ENCODE measurements around the gene NUCB2. TPM values are rescaled to one million over a fixed set of nuclear protein-coding genes. Genes with fewer than 3 reads are reported as not detected.

NUCB2 gene
- total RNA-seq, 1 donor from 2014 or later, result 6.8 TPM

- ChIA-PET CTCF (interaction anchor here (0.9 to 2.6 kb wide), 4 partner anchors 12 to 139 kb away, joined by 3 to 10 read pairs (median 8); no protein-coding TSS in a partner anchor), POLR2A (no interaction called here)
- no peaks in the 10 kb centered on the region for H3K36me3 Mint-ChIP-seq (ENCODE audit: low read depth)
- H3K27ac Mint-ChIP-seq, result no peak overlapping the region
- peak; percentile 45 for TF ChIP-seq CTCF (IDR thresholded peaks at IDR 0.05)
- intact Hi-C loops (cut with micrococcal nuclease), result loop anchor here (1.0 to 10.0 kb wide), 5 partner anchors 35 to 968 kb away; partner anchors contain the start of genes GTF2H1, HPS5 and PIK3C2A
- peaks cover 32% of the 10 kb centered on the region for H3K27me3 Mint-ChIP-seq
- peak overlapping the region; percentile 87 for H3K4me3 Mint-ChIP-seq
- ATAC-seq (ENCODE audit: low read depth) (no peak), DNase-seq (no peak)
- no peaks in the 10 kb centered on the region for H3K9me3 Mint-ChIP-seq
- peaks cover 32% of the 10 kb centered on the region for H3K4me1 Mint-ChIP-seq
Measured at GRCh38 chr11:17354601-17354991, 78.1 kb downstream of the NUCB2 start.

- H3K36me3 Mint-ChIP-seq (ENCODE audit: low read depth), result peaks cover 20% of the 10 kb centered on the region
- H3K27ac Mint-ChIP-seq, result no peak overlapping the region
- ChIA-PET POLR2A (interaction anchor here (0.6 kb wide), 1 partner anchor 45 kb away, joined by 9 read pairs; no protein-coding TSS in a partner anchor), CTCF (interaction anchor here (0.8 to 1.6 kb wide), 2 partner anchors 12 to 13 kb away, joined by 3 to 8 read pairs; no protein-coding TSS in a partner anchor)
- no peaks in the 10 kb centered on the region for H3K4me1 Mint-ChIP-seq
- intact Hi-C loops (cut with micrococcal nuclease), result no loop called here
- ATAC-seq (ENCODE audit: low read depth) (no peak), DNase-seq (no peak)
- TF ChIP-seq CTCF (IDR thresholded peaks at IDR 0.05), result no peak
- H3K4me3 Mint-ChIP-seq, result no peak overlapping the region
- H3K27me3 Mint-ChIP-seq, result no peaks in the 10 kb centered on the region
- peaks cover 27% of the 10 kb centered on the region for H3K9me3 Mint-ChIP-seq
Measured at GRCh38 chr11:17366495-17366894, 90.0 kb downstream of the NUCB2 start.

- CTCF ChIA-PET, result no interaction called here
- no peak overlapping the region for H3K4me3 Mint-ChIP-seq
- intact Hi-C loops (cut with micrococcal nuclease), result no loop called here
- H3K27ac Mint-ChIP-seq, result no peak overlapping the region
- H3K9me3 Mint-ChIP-seq, result peaks cover 41% of the 10 kb centered on the region
- POLR2A ChIA-PET, result no interaction called here
- DNase-seq (no peak), ATAC-seq (ENCODE audit: low read depth) (no peak)
- H3K4me1 Mint-ChIP-seq, result no peaks in the 10 kb centered on the region
- no peaks in the 10 kb centered on the region for H3K27me3 Mint-ChIP-seq
- peaks cover 31% of the 10 kb centered on the region for H3K36me3 Mint-ChIP-seq (ENCODE audit: low read depth)
- no peak for TF ChIP-seq CTCF (IDR thresholded peaks at IDR 0.05)
Measured at GRCh38 chr11:17368551-17368950, 92.0 kb downstream of the NUCB2 start.

- CTCF ChIA-PET, result no interaction called here
- no peaks in the 10 kb centered on the region for H3K4me1 Mint-ChIP-seq
- DNase-seq (no peak), ATAC-seq (ENCODE audit: low read depth) (no peak)
- H3K27ac Mint-ChIP-seq, result no peak overlapping the region
- intact Hi-C loops (cut with micrococcal nuclease), result no loop called here
- no peak for TF ChIP-seq CTCF (IDR thresholded peaks at IDR 0.05)
- POLR2A ChIA-PET, result no interaction called here
- H3K9me3 Mint-ChIP-seq, result peaks cover 41% of the 10 kb centered on the region
- H3K4me3 Mint-ChIP-seq, result no peak overlapping the region
- H3K27me3 Mint-ChIP-seq, result no peaks in the 10 kb centered on the region
- peaks cover 31% of the 10 kb centered on the region for H3K36me3 Mint-ChIP-seq (ENCODE audit: low read depth)
Measured at GRCh38 chr11:17369094-17369493, 92.6 kb downstream of the NUCB2 start.

GRCh38 chr11:17369684-17370243 is 93.2 kb downstream of the NUCB2 start:
- CTCF ChIA-PET, result no interaction called here
- peaks cover 33% of the 10 kb centered on the region for H3K36me3 Mint-ChIP-seq (ENCODE audit: low read depth)
- H3K4me3 Mint-ChIP-seq, result no peak overlapping the region
- no peak overlapping the region for H3K27ac Mint-ChIP-seq
- H3K4me1 Mint-ChIP-seq, result no peaks in the 10 kb centered on the region
- no peak for DNase-seq
- POLR2A ChIA-PET, result no interaction called here
- no peak for ATAC-seq (ENCODE audit: low read depth)
- intact Hi-C loops (cut with micrococcal nuclease), result no loop called here
- H3K27me3 Mint-ChIP-seq, result no peaks in the 10 kb centered on the region
- no peak for TF ChIP-seq CTCF (IDR thresholded peaks at IDR 0.05)
- H3K9me3 Mint-ChIP-seq, result peaks cover 43% of the 10 kb centered on the region

Data from activated B cell treated with CpG ODN at 0.5 μM for 24 hours (primary cell).